ENCODE measurements around the gene DAPK1.

DAPK1 gene

GRCh38 chr9:87497604-87498045 lies at the start of gene DAPK1 (continued):
- no peak for TF ChIP-seq ZBTB1 (tag by site-specific recombination; IDR thresholded peaks at IDR 0.05)
- TF ChIP-seq, protein P1, sequence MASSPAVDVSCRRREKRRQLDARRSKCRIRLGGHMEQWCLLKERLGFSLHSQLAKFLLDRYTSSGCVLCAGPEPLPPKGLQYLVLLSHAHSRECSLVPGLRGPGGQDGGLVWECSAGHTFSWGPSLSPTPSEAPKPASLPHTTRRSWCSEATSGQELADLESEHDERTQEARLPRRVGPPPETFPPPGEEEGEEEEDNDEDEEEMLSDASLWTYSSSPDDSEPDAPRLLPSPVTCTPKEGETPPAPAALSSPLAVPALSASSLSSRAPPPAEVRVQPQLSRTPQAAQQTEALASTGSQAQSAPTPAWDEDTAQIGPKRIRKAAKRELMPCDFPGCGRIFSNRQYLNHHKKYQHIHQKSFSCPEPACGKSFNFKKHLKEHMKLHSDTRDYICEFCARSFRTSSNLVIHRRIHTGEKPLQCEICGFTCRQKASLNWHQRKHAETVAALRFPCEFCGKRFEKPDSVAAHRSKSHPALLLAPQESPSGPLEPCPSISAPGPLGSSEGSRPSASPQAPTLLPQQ (tag by site-specific recombination; IDR thresholded peaks at IDR 0.05): no peak
- no peak for TF ChIP-seq ZBTB44 (tag by site-specific recombination; IDR thresholded peaks at IDR 0.05)
- 0 out of 2 replicates have a peak, but pooled peaks have one; percentile 23 for TF ChIP-seq ZEB2 (tag by site-specific recombination; IDR thresholded peaks at IDR 0.05)
- no peak for TF ChIP-seq MZF1 (tag by site-specific recombination; IDR thresholded peaks at IDR 0.05; ENCODE audit: borderline replicate concordance)
- TF ChIP-seq, protein P2, sequence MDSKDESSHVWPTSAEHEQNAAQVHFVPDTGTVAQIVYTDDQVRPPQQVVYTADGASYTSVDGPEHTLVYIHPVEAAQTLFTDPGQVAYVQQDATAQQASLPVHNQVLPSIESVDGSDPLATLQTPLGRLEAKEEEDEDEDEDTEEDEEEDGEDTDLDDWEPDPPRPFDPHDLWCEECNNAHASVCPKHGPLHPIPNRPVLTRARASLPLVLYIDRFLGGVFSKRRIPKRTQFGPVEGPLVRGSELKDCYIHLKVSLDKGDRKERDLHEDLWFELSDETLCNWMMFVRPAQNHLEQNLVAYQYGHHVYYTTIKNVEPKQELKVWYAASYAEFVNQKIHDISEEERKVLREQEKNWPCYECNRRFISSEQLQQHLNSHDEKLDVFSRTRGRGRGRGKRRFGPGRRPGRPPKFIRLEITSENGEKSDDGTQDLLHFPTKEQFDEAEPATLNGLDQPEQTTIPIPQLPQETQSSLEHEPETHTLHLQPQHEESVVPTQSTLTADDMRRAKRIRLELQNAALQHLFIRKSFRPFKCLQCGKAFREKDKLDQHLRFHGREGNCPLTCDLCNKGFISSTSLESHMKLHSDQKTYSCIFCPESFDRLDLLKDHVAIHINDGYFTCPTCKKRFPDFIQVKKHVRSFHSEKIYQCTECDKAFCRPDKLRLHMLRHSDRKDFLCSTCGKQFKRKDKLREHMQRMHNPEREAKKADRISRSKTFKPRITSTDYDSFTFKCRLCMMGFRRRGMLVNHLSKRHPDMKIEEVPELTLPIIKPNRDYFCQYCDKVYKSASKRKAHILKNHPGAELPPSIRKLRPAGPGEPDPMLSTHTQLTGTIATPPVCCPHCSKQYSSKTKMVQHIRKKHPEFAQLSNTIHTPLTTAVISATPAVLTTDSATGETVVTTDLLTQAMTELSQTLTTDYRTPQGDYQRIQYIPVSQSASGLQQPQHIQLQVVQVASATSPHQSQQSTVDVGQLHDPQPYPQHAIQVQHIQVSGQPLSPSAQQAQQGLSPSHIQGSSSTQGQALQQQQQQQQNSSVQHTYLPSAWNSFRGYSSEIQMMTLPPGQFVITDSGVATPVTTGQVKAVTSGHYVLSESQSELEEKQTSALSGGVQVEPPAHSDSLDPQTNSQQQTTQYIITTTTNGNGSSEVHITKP (tag by site-specific recombination; IDR thresholded peaks at IDR 0.05): peak; percentile 61; the same call in 1 of the 2 replicates
- no peak for TF ChIP-seq ZNF169 (tag by site-specific recombination; IDR thresholded peaks at IDR 0.05)
- TF ChIP-seq ZNF624 (tag by site-specific recombination; IDR thresholded peaks at IDR 0.05): no peak
- no peak for TF ChIP-seq ZNF654 (tag by site-specific recombination; IDR thresholded peaks at IDR 0.05; ENCODE audit: low read depth)
- no peak for TF ChIP-seq ZNF521 (tag by site-specific recombination; IDR thresholded peaks at IDR 0.05)
- no peak for TF ChIP-seq YY2 (tag by site-specific recombination; IDR thresholded peaks at IDR 0.05)
- TF ChIP-seq ZNF658 (tag by site-specific recombination; IDR thresholded peaks at IDR 0.05): no peak
- TF ChIP-seq ZNF660 (tag by site-specific recombination; IDR thresholded peaks at IDR 0.05): no peak
- TF ChIP-seq ZNF366 (tag by site-specific recombination; conservative IDR thresholded peaks at IDR 0.05): no peak
- no peak for TF ChIP-seq ZNF529 (tag by site-specific recombination; IDR thresholded peaks at IDR 0.05; ENCODE audit: insufficient replicate concordance)
- no peak for TF ChIP-seq ZNF560 (tag by site-specific recombination; IDR thresholded peaks at IDR 0.05; ENCODE audit: borderline replicate concordance)
- peak; percentile 71 for TF ChIP-seq ZBTB8A (tag by site-specific recombination; IDR thresholded peaks at IDR 0.05)
- TF ChIP-seq FEZF1 (tag by site-specific recombination; IDR thresholded peaks at IDR 0.05): no peak
- TF ChIP-seq, protein P3, sequence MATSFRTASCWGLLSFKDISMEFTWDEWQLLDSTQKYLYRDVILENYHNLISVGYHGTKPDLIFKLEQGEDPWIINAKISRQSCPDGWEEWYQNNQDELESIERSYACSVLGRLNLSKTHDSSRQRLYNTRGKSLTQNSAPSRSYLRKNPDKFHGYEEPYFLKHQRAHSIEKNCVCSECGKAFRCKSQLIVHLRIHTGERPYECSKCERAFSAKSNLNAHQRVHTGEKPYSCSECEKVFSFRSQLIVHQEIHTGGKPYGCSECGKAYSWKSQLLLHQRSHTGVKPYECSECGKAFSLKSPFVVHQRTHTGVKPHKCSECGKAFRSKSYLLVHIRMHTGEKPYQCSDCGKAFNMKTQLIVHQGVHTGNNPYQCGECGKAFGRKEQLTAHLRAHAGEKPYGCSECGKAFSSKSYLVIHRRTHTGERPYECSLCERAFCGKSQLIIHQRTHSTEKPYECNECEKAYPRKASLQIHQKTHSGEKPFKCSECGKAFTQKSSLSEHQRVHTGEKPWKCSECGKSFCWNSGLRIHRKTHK (tag by site-specific recombination; IDR thresholded peaks at IDR 0.05): no peak
- no peak for TF ChIP-seq ZNF791 (tag by site-specific recombination; IDR thresholded peaks at IDR 0.05)
- TF ChIP-seq ZNF19 (tag by site-specific recombination; IDR thresholded peaks at IDR 0.05; ENCODE audit: low read depth): no peak
- TF ChIP-seq KLF9 (tag by site-specific recombination; IDR thresholded peaks at IDR 0.05; ENCODE audit: low read depth): peak; percentile 93
- TF ChIP-seq SCRT1 (tag by site-specific recombination; IDR thresholded peaks at IDR 0.05; ENCODE audit: borderline replicate concordance): no peak
- TF ChIP-seq ZBTB7A (tag by site-specific recombination; IDR thresholded peaks at IDR 0.05; ENCODE audit: low read depth): no peak
- TF ChIP-seq, protein P4, sequence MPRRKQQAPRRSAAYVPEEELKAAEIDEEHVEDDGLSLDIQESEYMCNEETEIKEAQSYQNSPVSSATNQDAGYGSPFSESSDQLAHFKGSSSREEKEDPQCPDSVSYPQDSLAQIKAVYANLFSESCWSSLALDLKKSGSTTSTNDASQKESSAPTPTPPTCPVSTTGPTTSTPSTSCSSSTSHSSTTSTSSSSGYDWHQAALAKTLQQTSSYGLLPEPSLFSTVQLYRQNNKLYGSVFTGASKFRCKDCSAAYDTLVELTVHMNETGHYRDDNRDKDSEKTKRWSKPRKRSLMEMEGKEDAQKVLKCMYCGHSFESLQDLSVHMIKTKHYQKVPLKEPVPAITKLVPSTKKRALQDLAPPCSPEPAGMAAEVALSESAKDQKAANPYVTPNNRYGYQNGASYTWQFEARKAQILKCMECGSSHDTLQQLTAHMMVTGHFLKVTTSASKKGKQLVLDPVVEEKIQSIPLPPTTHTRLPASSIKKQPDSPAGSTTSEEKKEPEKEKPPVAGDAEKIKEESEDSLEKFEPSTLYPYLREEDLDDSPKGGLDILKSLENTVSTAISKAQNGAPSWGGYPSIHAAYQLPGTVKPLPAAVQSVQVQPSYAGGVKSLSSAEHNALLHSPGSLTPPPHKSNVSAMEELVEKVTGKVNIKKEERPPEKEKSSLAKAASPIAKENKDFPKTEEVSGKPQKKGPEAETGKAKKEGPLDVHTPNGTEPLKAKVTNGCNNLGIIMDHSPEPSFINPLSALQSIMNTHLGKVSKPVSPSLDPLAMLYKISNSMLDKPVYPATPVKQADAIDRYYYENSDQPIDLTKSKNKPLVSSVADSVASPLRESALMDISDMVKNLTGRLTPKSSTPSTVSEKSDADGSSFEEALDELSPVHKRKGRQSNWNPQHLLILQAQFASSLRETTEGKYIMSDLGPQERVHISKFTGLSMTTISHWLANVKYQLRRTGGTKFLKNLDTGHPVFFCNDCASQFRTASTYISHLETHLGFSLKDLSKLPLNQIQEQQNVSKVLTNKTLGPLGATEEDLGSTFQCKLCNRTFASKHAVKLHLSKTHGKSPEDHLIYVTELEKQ (tag by site-specific recombination; IDR thresholded peaks at IDR 0.05; ENCODE audit: borderline replicate concordance): no peak
- no peak for TF ChIP-seq ZNF132 (tag by site-specific recombination; IDR thresholded peaks at IDR 0.05; ENCODE audit: borderline replicate concordance)
- TF ChIP-seq ZNF157 (tag by site-specific recombination; IDR thresholded peaks at IDR 0.05): no peak
- TF ChIP-seq ZNF350 (tag by site-specific recombination; IDR thresholded peaks at IDR 0.05): no peak
- no peak for TF ChIP-seq ZNF114 (tag by site-specific recombination; IDR thresholded peaks at IDR 0.05)
- no peak for TF ChIP-seq BCL11B (tag by site-specific recombination; IDR thresholded peaks at IDR 0.05; ENCODE audit: low read depth)
- no peak for TF ChIP-seq ZNF747 (tag by site-specific recombination; IDR thresholded peaks at IDR 0.05)
